Lower lobe of right lung (tissue), 2 donors: ENCODE measurements around the gene RHBG. TPM values are rescaled to one million over a fixed set of nuclear protein-coding genes. Genes with fewer than 3 reads are reported as not detected.

ENCODE experiments used
- ATAC-seq, 2 donors: fragments of 200-7000 bp; cut with Tn5 transposase; one replicate each; pipeline ENCODE4 v1.9.1; 2020 to 2022; ENCODE audit warnings: mild to moderate bottlenecking in 2 of 2, moderate library complexity in 2 of 2
- DNase-seq: peaks from one replicate; pipeline ENCODE4 v3.0.0-alpha.2; 2020
- H3K27ac ChIP-seq: fragments of 200-600 bp; one replicate; pipeline ENCODE4 v1.8.0; 2022
- H3K27me3 ChIP-seq: fragments of 200-600 bp; one replicate; pipeline ENCODE4 v1.8.0; 2022; ENCODE audit warnings: low read depth
- H3K36me3 ChIP-seq: fragments of 200-600 bp; one replicate; pipeline ENCODE4 v1.8.0; 2022; ENCODE audit warnings: mild to moderate bottlenecking
- H3K4me1 ChIP-seq: fragments of 200-600 bp; one replicate; pipeline ENCODE4 v1.8.0; 2022
- H3K4me3 ChIP-seq: fragments of 200-600 bp; one replicate; pipeline ENCODE4 v1.8.0; 2022; ENCODE audit warnings: mild to moderate bottlenecking
- H3K9me3 ChIP-seq: fragments of 200-600 bp; one replicate; pipeline ENCODE4 v1.8.0; 2022
- intact Hi-C: fragments of 100-400 bp; cut with DNase I; formaldehyde crosslinking; loops from one replicate; pipeline ENCODE4 v1.11.0; 2022
- total RNA-seq: library from RNA; stranded (reverse); fragmentation: NEBNext Ultra II Directional; extraction: Animal tissue kit (Norgen Biotek cat#: 25700); gene quantifications from one replicate; pipeline ENCODE4 v1.2.1, GENCODE V29; 2021
- TF ChIP-seq, protein P1 (sequence below): fragments of 200-600 bp; IDR thresholded peaks from one replicate; pipeline ENCODE4 v1.8.0; 2022; ENCODE audit warnings: antibody characterized with exemption, mild to moderate bottlenecking
- donor health status: DM: no; HTN: yes; CAD: no; lungs with severe emphysema.

Gene RHBG
- total RNA-seq, 1 donor from 2014 or later: not detected

DNA sequence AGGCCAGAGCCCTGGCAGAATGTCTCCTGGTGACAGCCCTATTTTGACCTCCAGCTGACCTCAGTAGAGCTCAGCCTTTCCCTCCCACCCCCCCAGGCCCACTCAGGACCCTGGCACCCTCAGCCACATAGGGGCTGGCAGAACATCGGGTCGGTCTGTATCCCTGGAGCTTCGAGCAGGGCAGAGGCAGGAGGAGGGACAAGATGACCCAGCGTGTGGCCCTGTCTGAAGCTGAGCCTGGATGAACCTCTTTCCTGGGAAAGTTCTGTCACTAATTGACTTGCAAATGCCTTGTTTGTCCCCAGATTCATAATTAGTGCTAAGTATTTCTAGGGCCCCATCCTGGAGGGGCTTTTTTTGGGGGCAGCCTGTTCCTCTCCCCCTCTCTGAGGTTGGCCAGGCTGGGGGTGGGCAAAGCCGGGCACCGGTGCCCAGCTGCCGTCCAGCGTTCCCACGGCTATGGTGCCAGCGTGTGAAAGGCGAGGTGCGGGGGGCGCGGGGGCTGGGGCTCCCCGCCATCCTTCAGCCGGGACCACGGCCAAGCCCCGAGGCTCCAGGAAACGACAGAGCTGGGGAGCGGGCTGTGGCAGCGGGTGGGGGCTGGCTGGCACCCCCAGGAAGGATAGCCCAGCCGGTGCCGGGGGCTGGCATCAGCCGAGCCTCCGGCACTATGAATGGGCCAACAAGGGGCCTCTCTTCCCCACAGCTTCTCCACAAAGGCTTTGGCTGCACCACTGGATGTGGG, 31.4 kb downstream of the RHBG start:
- DNase-seq: no peak
- TF ChIP-seq, protein P1, sequence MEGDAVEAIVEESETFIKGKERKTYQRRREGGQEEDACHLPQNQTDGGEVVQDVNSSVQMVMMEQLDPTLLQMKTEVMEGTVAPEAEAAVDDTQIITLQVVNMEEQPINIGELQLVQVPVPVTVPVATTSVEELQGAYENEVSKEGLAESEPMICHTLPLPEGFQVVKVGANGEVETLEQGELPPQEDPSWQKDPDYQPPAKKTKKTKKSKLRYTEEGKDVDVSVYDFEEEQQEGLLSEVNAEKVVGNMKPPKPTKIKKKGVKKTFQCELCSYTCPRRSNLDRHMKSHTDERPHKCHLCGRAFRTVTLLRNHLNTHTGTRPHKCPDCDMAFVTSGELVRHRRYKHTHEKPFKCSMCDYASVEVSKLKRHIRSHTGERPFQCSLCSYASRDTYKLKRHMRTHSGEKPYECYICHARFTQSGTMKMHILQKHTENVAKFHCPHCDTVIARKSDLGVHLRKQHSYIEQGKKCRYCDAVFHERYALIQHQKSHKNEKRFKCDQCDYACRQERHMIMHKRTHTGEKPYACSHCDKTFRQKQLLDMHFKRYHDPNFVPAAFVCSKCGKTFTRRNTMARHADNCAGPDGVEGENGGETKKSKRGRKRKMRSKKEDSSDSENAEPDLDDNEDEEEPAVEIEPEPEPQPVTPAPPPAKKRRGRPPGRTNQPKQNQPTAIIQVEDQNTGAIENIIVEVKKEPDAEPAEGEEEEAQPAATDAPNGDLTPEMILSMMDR: no peak
- no peaks in the 10 kb centered on the region for H3K9me3 ChIP-seq
- H3K4me1 ChIP-seq: no peaks in the 10 kb centered on the region
- H3K27ac ChIP-seq: no peak overlapping the region
- H3K36me3 ChIP-seq: no peaks in the 10 kb centered on the region
- no peak overlapping the region for H3K4me3 ChIP-seq
- intact Hi-C loops: no loop called here
- no peak for ATAC-seq
- H3K27me3 ChIP-seq: peaks cover 38% of the 10 kb centered on the region

DNA sequence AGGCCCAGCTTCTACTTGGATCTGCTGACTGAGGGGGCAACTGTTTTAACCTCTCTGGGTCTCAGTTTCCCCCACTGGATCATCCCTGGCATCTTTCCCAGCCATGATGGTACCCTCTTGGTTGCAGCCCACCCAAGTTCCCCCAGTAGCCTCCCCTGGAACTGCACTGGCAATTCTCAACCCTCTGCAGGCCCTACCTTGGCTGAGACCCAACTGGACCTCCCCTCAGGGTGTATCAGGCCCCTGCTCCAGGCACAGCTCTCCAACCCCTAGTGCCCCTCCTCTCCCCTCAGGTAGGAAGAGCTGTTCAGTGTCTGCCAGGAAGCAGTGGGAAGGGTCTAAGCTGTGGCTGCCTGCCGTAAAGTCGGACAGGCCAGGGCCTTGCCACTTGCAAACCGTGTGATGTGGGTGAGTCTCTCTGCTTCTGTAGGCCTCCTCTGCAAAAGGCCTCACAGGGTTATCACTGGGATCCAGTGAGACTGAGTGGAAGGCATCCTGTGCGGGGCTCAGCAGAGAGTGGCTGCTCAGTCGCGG, 32.1 kb downstream of the RHBG start:
- ATAC-seq (peak in 1 of 2 donors; percentile 13), DNase-seq (no peak)
- TF ChIP-seq, protein P1: no peak
- Histone ChIP-seq H3K36me3 (no peaks in the 10 kb centered on the region), H3K27ac (no peak overlapping the region), H3K27me3 (peaks cover 45% of the 10 kb centered on the region), H3K4me1 (no peaks in the 10 kb centered on the region), H3K9me3 (no peaks in the 10 kb centered on the region), H3K4me3 (no peak overlapping the region)
- intact Hi-C loops: no loop called here

GRCh38 chr1:156401681-156402081, 32.7 kb downstream of the RHBG start:
- H3K4me1 ChIP-seq: no peaks in the 10 kb centered on the region
- DNase-seq (no peak), ATAC-seq (no peak)
- H3K4me3 ChIP-seq: no peak overlapping the region
- no peak overlapping the region for H3K27ac ChIP-seq
- no peaks in the 10 kb centered on the region for H3K9me3 ChIP-seq
- H3K36me3 ChIP-seq: no peaks in the 10 kb centered on the region
- intact Hi-C loops: no loop called here
- TF ChIP-seq, protein P1: no peak
- H3K27me3 ChIP-seq: peaks cover 49% of the 10 kb centered on the region

GRCh38 chr1:156402331-156403020, 33.5 kb downstream of the RHBG start:
- intact Hi-C loops: no loop called here
- DNase-seq (no peak), ATAC-seq (no peak)
- Histone ChIP-seq H3K4me1 (no peaks in the 10 kb centered on the region), H3K9me3 (no peaks in the 10 kb centered on the region), H3K4me3 (no peak overlapping the region), H3K27ac (no peak overlapping the region), H3K36me3 (no peaks in the 10 kb centered on the region), H3K27me3 (peaks cover 57% of the 10 kb centered on the region)
- TF ChIP-seq, protein P1: no peak

DNA sequence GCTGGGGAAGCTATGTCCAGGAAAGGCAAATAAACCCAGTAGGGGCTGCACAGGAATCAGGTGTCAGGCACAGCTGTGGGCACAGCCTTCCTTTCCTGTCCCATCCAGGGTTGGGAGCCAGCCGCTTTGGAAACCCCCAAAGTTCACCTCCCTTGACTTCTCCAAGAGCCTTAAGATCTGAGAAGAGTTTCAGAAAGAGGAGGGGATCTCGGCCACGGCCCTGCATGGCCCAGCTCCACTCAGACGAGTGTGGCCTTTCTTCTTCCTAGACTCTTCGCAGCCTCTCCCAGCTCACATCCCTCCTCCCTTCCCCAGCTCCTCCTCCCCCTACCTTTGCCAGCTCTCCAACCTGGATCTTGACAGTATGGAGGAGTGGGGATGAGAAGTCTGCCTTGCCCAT, 36.7 kb downstream of the RHBG start:
- ATAC-seq (no peak), DNase-seq (no peak)
- intact Hi-C loops: no loop called here
- no peaks in the 10 kb centered on the region for H3K4me1 ChIP-seq
- H3K4me3 ChIP-seq: no peak overlapping the region
- H3K27me3 ChIP-seq: peaks cover 65% of the 10 kb centered on the region
- H3K36me3 ChIP-seq: no peaks in the 10 kb centered on the region
- H3K9me3 ChIP-seq: no peaks in the 10 kb centered on the region
- no peak overlapping the region for H3K27ac ChIP-seq
- TF ChIP-seq, protein P1: no peak
